ENCODE results near the gene NUP98. TPM values are rescaled to one million over a fixed set of nuclear protein-coding genes. Genes with fewer than 3 reads are reported as not detected.
"Not testable (repeated sequence)": the region's sequence is repeated elsewhere in the genome, so short reads cannot be mapped to it uniquely, and the experiment has no call there.

NUP98 gene
- total and polyA plus RNA-seq, 4 donors: 10.9 to 75.0 (median 43.9) TPM

- Histone ChIP-seq H3K9ac (ENCODE audit: low read depth in 1 of 2, low read length in 2 of 2) (no peak overlapping the region), H3K4me1 (ENCODE audit: control insufficient read depth in 4 of 4, insufficient read depth in 4 of 4, low read length in 3 of 4) (no peaks in the 10 kb centered on the region), H3K27ac (ENCODE audit: low read depth in 1 of 2, low read length in 2 of 2) (no peak overlapping the region), H3K4me3 (ENCODE audit: low read depth in 1 of 3, low read length in 3 of 3) (no peak overlapping the region), H3K9me3 (ENCODE audit: control insufficient read depth in 4 of 4, low read length in 3 of 4) (no peaks in the 10 kb centered on the region), H3K36me3 (ENCODE audit: control insufficient read depth in 4 of 4, insufficient read depth in 3 of 4, low read depth in 1 of 4, low read length in 3 of 4) (no peaks in the 10 kb centered on the region), H3K27me3 (ENCODE audit: control insufficient read depth in 4 of 4, insufficient read depth in 4 of 4, low read length in 3 of 4) (no peaks in the 10 kb centered on the region)
- WGBS: 93% methylated on average over 8 of the region's 8 CpGs
- TF ChIP-seq SP1 (IDR thresholded peaks at IDR 0.05) (no peak), ATF3 (IDR thresholded peaks at IDR 0.05) (no peak), FOXA2 (IDR thresholded peaks at IDR 0.05) (no peak)
- DNase-seq (ENCODE audit: low spot score): no peak
Measured at GRCh38 chr11:3658252-3658651, 139.1 kb downstream of the NUP98 start.

GRCh38 chr11:3657331-3657730, 140.0 kb downstream of the NUP98 start:
- H3K27ac ChIP-seq (ENCODE audit: low read depth in 1 of 2, low read length in 2 of 2): not testable (repeated sequence)

GRCh38 chr11:3655547-3655946, 141.8 kb downstream of the NUP98 start:
- H3K4me3 ChIP-seq (ENCODE audit: low read depth in 1 of 3, low read length in 3 of 3): no peak overlapping the region
- no peak for TF ChIP-seq SP1 (IDR thresholded peaks at IDR 0.05)
- no peak for TF ChIP-seq NR2F2 (IDR thresholded peaks at IDR 0.05)
- no peak for TF ChIP-seq JUND (IDR thresholded peaks at IDR 0.05)
- no peak for TF ChIP-seq EGR1 (IDR thresholded peaks at IDR 0.05; ENCODE audit: low read depth in 2 of 2)
- no peak for TF ChIP-seq YY1 (IDR thresholded peaks at IDR 0.05)
- TF ChIP-seq HNF4A (conservative IDR thresholded peaks at IDR 0.05): no peak
- H3K4me1 ChIP-seq (ENCODE audit: control insufficient read depth in 4 of 4, insufficient read depth in 4 of 4, low read length in 3 of 4): no peaks in the 10 kb centered on the region
- no peak overlapping the region for H3K27ac ChIP-seq (ENCODE audit: low read depth in 1 of 2, low read length in 2 of 2)
- no peaks in the 10 kb centered on the region for H3K36me3 ChIP-seq (ENCODE audit: control insufficient read depth in 4 of 4, insufficient read depth in 3 of 4, low read depth in 1 of 4, low read length in 3 of 4)
- H3K9ac ChIP-seq (ENCODE audit: low read depth in 1 of 2, low read length in 2 of 2): no peak overlapping the region
- H3K27me3 ChIP-seq (ENCODE audit: control insufficient read depth in 4 of 4, insufficient read depth in 4 of 4, low read length in 3 of 4): no peaks in the 10 kb centered on the region
- WGBS: 96% methylated on average over 3 of the region's 3 CpGs
- no peaks in the 10 kb centered on the region for H3K9me3 ChIP-seq (ENCODE audit: control insufficient read depth in 4 of 4, low read length in 3 of 4)
- DNase-seq (ENCODE audit: low spot score): no peak

More at GRCh38 chr11:3657331-3657730, 140.0 kb downstream of the NUP98 start:
- not testable (repeated sequence) for H3K4me1 ChIP-seq (ENCODE audit: control insufficient read depth in 4 of 4, insufficient read depth in 4 of 4, low read length in 3 of 4); H3K4me3 ChIP-seq (ENCODE audit: low read depth in 1 of 3, low read length in 3 of 3); H3K27me3 ChIP-seq (ENCODE audit: control insufficient read depth in 4 of 4, insufficient read depth in 4 of 4, low read length in 3 of 4); DNase-seq (ENCODE audit: low spot score); H3K36me3 ChIP-seq (ENCODE audit: control insufficient read depth in 4 of 4, insufficient read depth in 3 of 4, low read depth in 1 of 4, low read length in 3 of 4); H3K9ac ChIP-seq (ENCODE audit: low read depth in 1 of 2, low read length in 2 of 2); H3K9me3 ChIP-seq (ENCODE audit: control insufficient read depth in 4 of 4, low read length in 3 of 4)
- WGBS: 76% methylated on average over 5 of the region's 5 CpGs

- WGBS: 94% methylated on average over 3 of the region's 3 CpGs
- not testable (repeated sequence) for H3K36me3 ChIP-seq (ENCODE audit: control insufficient read depth in 4 of 4, insufficient read depth in 3 of 4, low read depth in 1 of 4, low read length in 3 of 4); H3K4me3 ChIP-seq (ENCODE audit: low read depth in 1 of 3, low read length in 3 of 3); H3K9ac ChIP-seq (ENCODE audit: low read depth in 1 of 2, low read length in 2 of 2); DNase-seq (ENCODE audit: low spot score); H3K9me3 ChIP-seq (ENCODE audit: control insufficient read depth in 4 of 4, low read length in 3 of 4); H3K27ac ChIP-seq (ENCODE audit: low read depth in 1 of 2, low read length in 2 of 2); H3K27me3 ChIP-seq (ENCODE audit: control insufficient read depth in 4 of 4, insufficient read depth in 4 of 4, low read length in 3 of 4); H3K4me1 ChIP-seq (ENCODE audit: control insufficient read depth in 4 of 4, insufficient read depth in 4 of 4, low read length in 3 of 4)
Measured at GRCh38 chr11:3652514-3652913, 144.8 kb downstream of the NUP98 start.

- not testable (repeated sequence) for H3K9me3 ChIP-seq (ENCODE audit: control insufficient read depth in 4 of 4, low read length in 3 of 4); H3K4me3 ChIP-seq (ENCODE audit: low read depth in 1 of 3, low read length in 3 of 3); H3K27ac ChIP-seq (ENCODE audit: low read depth in 1 of 2, low read length in 2 of 2)
Measured at GRCh38 chr11:3649374-3649773, 148.0 kb downstream of the NUP98 start.

GRCh38 chr11:3648843-3649242, 148.5 kb downstream of the NUP98 start:
- not testable (repeated sequence) for DNase-seq (ENCODE audit: low spot score); H3K27me3 ChIP-seq (ENCODE audit: control insufficient read depth in 4 of 4, insufficient read depth in 4 of 4, low read length in 3 of 4)
- 74% methylated on average over 13 of the region's 13 CpGs for WGBS

More at GRCh38 chr11:3649374-3649773, 148.0 kb downstream of the NUP98 start:
- H3K27me3 ChIP-seq (ENCODE audit: control insufficient read depth in 4 of 4, insufficient read depth in 4 of 4, low read length in 3 of 4); H3K4me1 ChIP-seq (ENCODE audit: control insufficient read depth in 4 of 4, insufficient read depth in 4 of 4, low read length in 3 of 4); DNase-seq (ENCODE audit: low spot score); H3K36me3 ChIP-seq (ENCODE audit: control insufficient read depth in 4 of 4, insufficient read depth in 3 of 4, low read depth in 1 of 4, low read length in 3 of 4); H3K9ac ChIP-seq (ENCODE audit: low read depth in 1 of 2, low read length in 2 of 2): not testable (repeated sequence)
- 43% methylated on average over 9 of the region's 9 CpGs for WGBS

More at GRCh38 chr11:3648843-3649242, 148.5 kb downstream of the NUP98 start:
- not testable (repeated sequence) for H3K27ac ChIP-seq (ENCODE audit: low read depth in 1 of 2, low read length in 2 of 2); H3K9ac ChIP-seq (ENCODE audit: low read depth in 1 of 2, low read length in 2 of 2); H3K4me1 ChIP-seq (ENCODE audit: control insufficient read depth in 4 of 4, insufficient read depth in 4 of 4, low read length in 3 of 4); H3K4me3 ChIP-seq (ENCODE audit: low read depth in 1 of 3, low read length in 3 of 3); H3K9me3 ChIP-seq (ENCODE audit: control insufficient read depth in 4 of 4, low read length in 3 of 4); H3K36me3 ChIP-seq (ENCODE audit: control insufficient read depth in 4 of 4, insufficient read depth in 3 of 4, low read depth in 1 of 4, low read length in 3 of 4)
